ENCODE data around the gene CES5A.
"Not testable (repeated sequence)": the region's sequence is repeated elsewhere in the genome, so short reads cannot be mapped to it uniquely, and the experiment has no call there.

Gene CES5A

GRCh38 chr16:55842369-55843104 lies 32.6 kb downstream of the CES5A start:
- DNase-seq (ENCODE audit: low read depth), result peak; percentile 8
- no peak overlapping the region for H3K4me3 ChIP-seq (ENCODE audit: low read depth, low read length)
- peak; percentile 78 for TF ChIP-seq CTCF (IDR thresholded peaks at IDR 0.05; ENCODE audit: control insufficient read depth, extremely low read depth, insufficient read depth)

GRCh38 chr16:55839115-55839514 lies 36.1 kb downstream of the CES5A start:
- no peak for TF ChIP-seq CTCF (IDR thresholded peaks at IDR 0.05; ENCODE audit: control insufficient read depth, extremely low read depth, insufficient read depth)
- DNase-seq (ENCODE audit: low read depth), result no peak
- no peak overlapping the region for H3K4me3 ChIP-seq (ENCODE audit: low read depth, low read length)

GRCh38 chr16:55836158-55836611 lies 39.0 kb downstream of the CES5A start:
- no peak overlapping the region for H3K4me3 ChIP-seq (ENCODE audit: low read depth, low read length)
- no peak for DNase-seq (ENCODE audit: low read depth)
- no peak for TF ChIP-seq CTCF (IDR thresholded peaks at IDR 0.05; ENCODE audit: control insufficient read depth, extremely low read depth, insufficient read depth)

- H3K4me3 ChIP-seq (ENCODE audit: low read depth, low read length), result no peak overlapping the region
- TF ChIP-seq CTCF (IDR thresholded peaks at IDR 0.05; ENCODE audit: control insufficient read depth, extremely low read depth, insufficient read depth), result no peak
- DNase-seq (ENCODE audit: low read depth), result no peak
Measured at GRCh38 chr16:55835581-55835980, 39.6 kb downstream of the CES5A start.

GRCh38 chr16:55835173-55835572 lies 40.0 kb downstream of the CES5A start:
- not testable (repeated sequence) for DNase-seq (ENCODE audit: low read depth); H3K4me3 ChIP-seq (ENCODE audit: low read depth, low read length)

- H3K4me3 ChIP-seq (ENCODE audit: low read depth, low read length), result no peak overlapping the region
- no peak for TF ChIP-seq CTCF (IDR thresholded peaks at IDR 0.05; ENCODE audit: control insufficient read depth, extremely low read depth, insufficient read depth)
- DNase-seq (ENCODE audit: low read depth), result no peak
Measured at GRCh38 chr16:55834049-55834448, 41.1 kb downstream of the CES5A start.

- TF ChIP-seq CTCF (IDR thresholded peaks at IDR 0.05; ENCODE audit: control insufficient read depth, extremely low read depth, insufficient read depth), result no peak
- H3K4me3 ChIP-seq (ENCODE audit: low read depth, low read length), result no peak within 1 kb of the TSS
- no peak for DNase-seq (ENCODE audit: low read depth)
Measured at GRCh38 chr16:55832773-55833691, 42.1 kb downstream of the CES5A start, which contains the start of gene CES1. Gene CES1 (minus strand): TSS chr16:55833096. CDS start chr16:55833055, 41 bp downstream.

Data from LNCaP clone FGC (cell line).